Activated T-helper 1 cell treated with anti-CD3 and anti-CD28 coated beads, Interleukin-12 subunit alpha, Interleukin-12 subunit beta, Interleukin-2, Interleukin-4 antibody, amounts not matched to agents 30 ng/mL and 10 ng/mL and 1 ng/mL, durations not matched to agents 14 hours and 24 hours and 36 hours (primary cell): Measurements from ENCODE around the gene DMRT3. TPM values are rescaled to one million over a fixed set of nuclear protein-coding genes. Genes with fewer than 3 reads are reported as not detected.
A peak's percentile ranks its signal among the peaks of the same experiment; 100 is the strongest.

Experiments used
- DNase-seq: peaks from one replicate; pipeline ENCODE4 v3.0.0; 2021; ENCODE audit warnings: low spot score
- H3K27ac Mint-ChIP-seq: one replicate; pipeline ENCODE4 v1.8.0; 2021; ENCODE audit warnings: mild to moderate bottlenecking, mixed read lengths
- H3K27me3 Mint-ChIP-seq: one replicate; pipeline ENCODE4 v1.8.0; 2022; ENCODE audit warnings: mild to moderate bottlenecking, moderate library complexity, mixed read lengths; ENCODE audit not compliant: insufficient read depth
- H3K36me3 Mint-ChIP-seq: one replicate; pipeline ENCODE4 v1.8.0; 2021; ENCODE audit warnings: low read depth, mixed read lengths
- H3K4me1 Mint-ChIP-seq: one replicate; pipeline ENCODE4 v1.8.0; 2021; ENCODE audit warnings: low read depth, mixed read lengths
- H3K4me3 Mint-ChIP-seq: one replicate; pipeline ENCODE4 v1.8.0; 2021; ENCODE audit warnings: mild to moderate bottlenecking, moderate library complexity, mixed read lengths
- H3K9me3 Mint-ChIP-seq: one replicate; pipeline ENCODE4 v1.8.0; 2021; ENCODE audit warnings: mixed read lengths
- intact Hi-C: fragments of 100-400 bp; cut with micrococcal nuclease; formaldehyde crosslinking; loops from one replicate; pipeline ENCODE4 v1.15.1; 2024
- total RNA-seq: library from RNA; stranded (reverse); gene quantifications from 2 replicates; pipeline ENCODE4 v1.2.3, GENCODE V29; 2022

Gene DMRT3
- total RNA-seq, 1 donor from 2014 or later: not detected

DNA sequence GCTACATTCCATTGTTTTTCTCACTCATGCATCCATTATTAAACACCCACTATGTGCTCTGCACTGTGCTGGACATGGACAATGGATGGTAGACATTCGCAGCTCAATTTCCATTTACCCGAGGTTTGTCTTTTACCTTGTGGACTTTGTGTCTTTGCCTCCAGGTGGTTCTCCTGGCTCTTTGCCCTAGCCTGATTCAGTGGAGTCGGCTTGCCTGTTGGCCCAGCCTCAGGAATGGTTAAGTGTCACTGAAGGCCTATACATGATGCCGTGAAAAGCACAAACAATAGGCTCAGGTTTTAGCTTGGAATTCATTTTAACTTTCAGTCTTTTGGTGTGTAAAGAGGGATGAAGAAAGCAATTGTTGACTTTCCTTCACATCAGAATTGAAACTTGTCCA is 16.5 kb upstream of the DMRT3 start:
- no peaks in the 10 kb centered on the region for H3K36me3 Mint-ChIP-seq

DNA sequence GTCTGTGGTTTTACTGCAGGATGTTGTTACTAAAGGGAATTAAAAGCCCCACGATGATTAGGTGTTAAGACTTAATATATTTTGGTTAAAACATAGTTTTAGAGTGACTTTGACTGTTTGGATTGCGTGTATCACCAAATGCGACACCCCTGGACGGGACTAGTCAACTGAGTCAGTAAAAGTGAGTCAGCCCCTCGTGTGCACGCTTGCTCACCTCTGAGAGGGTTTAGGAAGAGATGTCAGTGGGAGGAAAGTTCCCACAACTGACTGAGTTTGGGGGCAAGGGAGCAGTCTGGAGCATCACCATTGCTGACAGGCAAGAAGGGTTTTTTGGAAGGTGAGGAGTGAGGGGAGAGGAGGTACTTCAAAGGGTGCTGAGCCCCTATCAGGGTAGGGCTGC is 14.4 kb upstream of the DMRT3 start:
- Mint-ChIP-seq H3K4me3 (no peak overlapping the region), H3K27me3 (peaks cover 50% of the 10 kb centered on the region), H3K27ac (no peak overlapping the region), H3K4me1 (no peaks in the 10 kb centered on the region), H3K9me3 (no peaks in the 10 kb centered on the region), H3K36me3 (no peaks in the 10 kb centered on the region)
- DNase-seq: no peak
- intact Hi-C loops: no loop called here

More for the DNA sequence above, 16.5 kb upstream of the DMRT3 start:
- Mint-ChIP-seq H3K4me3 (no peak overlapping the region), H3K27ac (no peak overlapping the region), H3K9me3 (no peaks in the 10 kb centered on the region), H3K4me1 (no peaks in the 10 kb centered on the region), H3K27me3 (peaks cover 30% of the 10 kb centered on the region)
- intact Hi-C loops: no loop called here
- DNase-seq: no peak

DNA sequence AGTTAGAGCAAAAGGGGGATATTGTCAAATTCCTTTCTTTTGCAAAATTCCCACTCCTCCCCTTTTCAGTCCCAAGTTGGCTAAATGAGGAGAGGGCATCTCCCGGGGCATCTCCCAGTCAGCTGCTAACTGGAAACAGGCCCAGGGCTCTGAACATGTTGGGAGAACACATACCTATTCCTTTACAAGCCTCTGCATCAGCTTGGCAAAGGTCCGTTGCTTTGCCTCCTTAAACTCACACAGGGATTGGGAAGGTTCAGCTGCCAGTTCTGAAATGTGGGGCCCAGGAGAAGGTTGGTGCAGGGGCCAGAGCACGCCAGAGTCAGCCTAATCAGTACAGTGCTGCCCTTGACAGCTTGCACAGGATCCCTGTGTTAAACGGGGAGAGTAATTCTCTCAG is 11.0 kb upstream of the DMRT3 start:
- Mint-ChIP-seq H3K9me3 (no peaks in the 10 kb centered on the region), H3K36me3 (no peaks in the 10 kb centered on the region), H3K4me3 (no peak overlapping the region), H3K27me3 (peaks cover 79% of the 10 kb centered on the region), H3K4me1 (peaks cover 14% of the 10 kb centered on the region), H3K27ac (no peak overlapping the region)
- intact Hi-C loops: no loop called here
- no peak for DNase-seq

DNA sequence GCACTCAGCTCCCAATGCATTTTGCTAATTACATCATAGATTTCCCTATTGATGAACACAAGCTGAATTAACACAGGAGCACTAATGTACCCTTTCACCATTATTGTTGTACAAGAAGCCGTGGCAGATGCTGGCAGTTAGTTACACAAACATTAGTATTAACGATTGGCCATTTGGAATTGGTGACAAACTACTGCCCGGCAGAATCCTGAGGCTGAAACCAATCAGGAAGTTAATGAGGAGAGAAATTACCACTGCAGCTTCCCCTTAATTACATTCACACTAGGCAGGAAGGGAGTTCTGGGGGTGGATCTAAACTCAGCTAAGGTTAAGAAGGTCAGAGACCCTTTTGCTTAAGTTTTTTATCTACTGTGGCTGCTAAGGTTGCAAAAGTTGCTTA is 9.6 kb upstream of the DMRT3 start:
- intact Hi-C loops: no loop called here
- Mint-ChIP-seq H3K27ac (no peak overlapping the region), H3K4me3 (no peak overlapping the region)

DNA sequence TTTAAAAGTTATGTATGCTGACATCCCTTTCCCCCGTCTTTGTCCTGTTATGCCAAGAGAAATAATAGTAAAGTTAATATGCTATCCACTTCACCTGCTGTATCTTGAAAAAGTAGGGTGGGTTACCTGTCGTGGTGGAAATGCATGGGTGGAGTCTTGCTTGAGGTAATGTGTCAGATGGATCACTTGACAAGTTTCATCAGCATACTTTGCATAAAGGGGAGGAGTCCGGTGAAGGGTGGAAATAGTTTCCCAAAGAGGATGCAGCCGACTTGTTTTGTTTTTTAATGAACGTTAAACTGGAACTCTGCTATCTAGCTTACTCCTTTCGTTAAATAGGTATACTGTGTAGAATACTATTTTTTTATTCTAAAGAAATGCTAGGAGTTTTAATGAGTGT is 9.0 kb upstream of the DMRT3 start:
- no peak for DNase-seq
- no peaks in the 10 kb centered on the region for H3K36me3 Mint-ChIP-seq
- H3K9me3 Mint-ChIP-seq: no peaks in the 10 kb centered on the region
- H3K27me3 Mint-ChIP-seq: peaks cover 82% of the 10 kb centered on the region
- H3K27ac Mint-ChIP-seq: no peak overlapping the region
- peaks cover 14% of the 10 kb centered on the region for H3K4me1 Mint-ChIP-seq
- no peak overlapping the region for H3K4me3 Mint-ChIP-seq
- intact Hi-C loops: no loop called here

More for the DNA sequence above, 9.6 kb upstream of the DMRT3 start:
- no peaks in the 10 kb centered on the region for H3K36me3 Mint-ChIP-seq
- peaks cover 14% of the 10 kb centered on the region for H3K4me1 Mint-ChIP-seq
- H3K27me3 Mint-ChIP-seq: peaks cover 81% of the 10 kb centered on the region
- H3K9me3 Mint-ChIP-seq: no peaks in the 10 kb centered on the region
- DNase-seq: no peak

DNA sequence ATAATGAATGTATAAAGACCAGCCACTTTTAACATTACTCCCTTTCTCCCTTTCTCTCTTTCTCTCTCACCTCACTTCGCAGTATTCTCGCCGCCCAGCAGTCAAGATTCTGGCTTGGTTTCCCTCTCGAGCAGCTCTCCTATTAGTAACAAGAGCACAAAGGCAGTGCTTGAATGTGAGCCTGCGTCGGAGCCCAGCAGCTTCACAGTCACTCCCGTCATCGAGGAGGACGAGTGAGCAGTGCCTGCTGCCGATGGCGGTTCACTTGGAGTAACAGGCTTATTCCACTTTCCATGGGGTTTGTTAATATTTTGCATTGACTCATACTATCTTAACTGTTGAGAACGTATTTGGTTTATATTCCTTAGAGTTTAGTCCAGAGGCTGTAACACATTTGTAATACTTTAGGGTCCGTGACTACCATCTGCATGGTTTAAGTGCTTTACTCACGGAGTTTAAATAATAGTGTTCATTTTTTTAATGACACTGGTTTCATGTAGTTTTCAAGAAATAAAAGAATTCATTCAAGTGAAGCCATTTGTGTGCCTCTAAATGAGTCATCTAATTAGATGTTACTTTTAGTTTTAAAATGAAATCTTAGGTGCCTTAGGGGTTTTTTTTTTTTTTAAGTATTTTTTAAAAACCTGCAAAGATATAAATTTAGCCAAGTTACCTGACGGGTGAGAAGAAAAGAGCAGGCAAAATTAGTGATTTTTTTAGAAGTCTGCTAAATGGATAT is 8.4 kb upstream of the DMRT3 start:
- Mint-ChIP-seq H3K27ac (peak overlapping the region; percentile 14), H3K4me3 (no peak overlapping the region), H3K9me3 (no peaks in the 10 kb centered on the region), H3K27me3 (peaks cover 81% of the 10 kb centered on the region), H3K4me1 (peaks cover 14% of the 10 kb centered on the region), H3K36me3 (no peaks in the 10 kb centered on the region)
- DNase-seq: no peak
- intact Hi-C loops: loop anchor here (2.0 kb wide), 1 partner anchor 125 kb away; no protein-coding TSS in a partner anchor

DNA sequence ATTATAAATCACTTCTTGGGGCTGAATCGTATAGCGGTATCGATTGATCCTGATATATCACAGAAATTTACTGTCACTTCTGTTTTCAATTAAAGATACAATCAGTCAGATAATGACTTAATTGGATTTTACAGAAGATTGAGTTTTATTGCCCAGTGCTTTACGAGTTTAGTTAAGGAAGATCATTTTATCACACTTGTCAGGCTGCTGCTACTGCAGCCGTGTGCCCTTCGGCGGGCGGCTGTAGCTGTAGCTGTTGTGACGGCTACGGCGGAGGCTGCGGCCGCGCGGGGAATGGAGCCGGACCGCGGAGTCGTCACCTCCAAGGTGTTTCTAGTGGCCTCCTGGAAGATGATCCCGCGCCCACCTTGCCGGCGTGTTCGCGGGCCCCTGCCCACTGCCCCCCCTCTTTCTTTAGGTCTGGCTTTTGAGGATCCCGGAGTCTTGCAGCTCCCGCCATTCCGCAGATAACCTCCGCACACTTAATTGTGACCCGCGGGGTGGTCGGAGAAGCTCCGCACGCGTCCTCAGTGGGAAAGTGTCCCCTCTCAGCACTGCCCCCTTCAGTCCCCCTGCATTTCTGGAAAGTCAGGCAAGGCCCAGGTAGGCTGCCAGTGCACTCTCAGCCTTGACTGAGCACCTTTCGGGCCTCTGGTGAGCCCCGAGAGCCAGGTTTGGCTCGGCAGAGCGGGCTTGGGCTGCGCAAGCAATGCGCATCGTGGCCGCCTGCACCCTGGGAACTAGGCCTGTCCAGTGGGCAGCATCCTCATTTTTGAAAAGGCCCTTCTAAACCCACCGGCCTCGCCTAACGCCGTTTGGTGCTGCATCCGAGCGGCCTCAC is 6.9 kb upstream of the DMRT3 start:
- peak overlapping the region; percentile 74 for H3K27ac Mint-ChIP-seq
- intact Hi-C loops: loop anchor here (2.0 kb wide), 1 partner anchor 127 kb away; no protein-coding TSS in a partner anchor
- H3K9me3 Mint-ChIP-seq: no peaks in the 10 kb centered on the region
- H3K4me3 Mint-ChIP-seq: no peak overlapping the region
- peaks cover 21% of the 10 kb centered on the region for H3K4me1 Mint-ChIP-seq
- no peak for DNase-seq
- H3K36me3 Mint-ChIP-seq: peaks cover 6% of the 10 kb centered on the region
- peaks cover 83% of the 10 kb centered on the region for H3K27me3 Mint-ChIP-seq

DNA sequence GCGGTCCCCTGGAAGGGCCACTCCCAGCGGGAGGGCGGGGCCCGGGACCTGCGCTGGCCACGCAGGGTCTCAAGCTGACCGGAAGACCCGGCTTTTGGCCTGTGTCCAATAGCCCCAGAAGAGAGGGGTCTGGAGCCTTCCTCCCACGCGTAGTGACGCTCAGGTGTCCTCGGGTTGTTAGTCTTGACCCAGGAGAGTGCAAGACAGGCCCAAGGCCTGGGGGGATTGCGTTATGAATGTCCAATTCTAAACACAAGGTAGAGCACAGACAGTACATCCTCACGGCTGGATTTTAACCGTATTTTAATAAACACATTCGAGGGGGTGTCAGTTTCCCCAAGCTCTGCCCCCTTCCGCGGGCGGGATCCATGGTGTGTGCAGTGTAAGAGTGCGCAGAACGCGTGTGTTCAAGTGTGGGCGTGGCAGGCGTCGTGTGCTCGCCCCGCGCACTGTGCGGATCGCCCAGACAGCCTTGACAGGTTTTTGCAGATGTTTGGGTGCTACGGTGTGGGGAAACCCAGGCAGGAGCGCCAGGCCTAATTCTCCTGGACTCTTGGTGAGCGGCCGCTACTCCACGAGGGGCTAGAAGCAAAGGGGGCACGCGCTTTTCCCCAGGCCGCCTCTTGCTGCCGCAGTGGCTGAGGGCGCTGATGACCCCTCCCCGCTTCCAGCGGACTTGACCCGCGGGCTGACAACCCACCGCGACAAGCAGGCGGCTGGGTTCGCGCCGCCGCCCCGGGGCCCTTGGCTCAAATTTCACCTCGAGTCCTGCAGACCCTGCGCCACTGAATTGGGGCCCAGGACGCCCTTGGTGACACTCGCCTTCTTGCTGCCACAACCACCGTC is 6.1 kb upstream of the DMRT3 start:
- intact Hi-C loops: no loop called here
- Mint-ChIP-seq H3K27me3 (peaks cover 83% of the 10 kb centered on the region), H3K36me3 (peaks cover 6% of the 10 kb centered on the region), H3K4me1 (peaks cover 21% of the 10 kb centered on the region), H3K9me3 (no peaks in the 10 kb centered on the region), H3K4me3 (no peak overlapping the region), H3K27ac (peak overlapping the region; percentile 72)
- DNase-seq: no peak

DNA sequence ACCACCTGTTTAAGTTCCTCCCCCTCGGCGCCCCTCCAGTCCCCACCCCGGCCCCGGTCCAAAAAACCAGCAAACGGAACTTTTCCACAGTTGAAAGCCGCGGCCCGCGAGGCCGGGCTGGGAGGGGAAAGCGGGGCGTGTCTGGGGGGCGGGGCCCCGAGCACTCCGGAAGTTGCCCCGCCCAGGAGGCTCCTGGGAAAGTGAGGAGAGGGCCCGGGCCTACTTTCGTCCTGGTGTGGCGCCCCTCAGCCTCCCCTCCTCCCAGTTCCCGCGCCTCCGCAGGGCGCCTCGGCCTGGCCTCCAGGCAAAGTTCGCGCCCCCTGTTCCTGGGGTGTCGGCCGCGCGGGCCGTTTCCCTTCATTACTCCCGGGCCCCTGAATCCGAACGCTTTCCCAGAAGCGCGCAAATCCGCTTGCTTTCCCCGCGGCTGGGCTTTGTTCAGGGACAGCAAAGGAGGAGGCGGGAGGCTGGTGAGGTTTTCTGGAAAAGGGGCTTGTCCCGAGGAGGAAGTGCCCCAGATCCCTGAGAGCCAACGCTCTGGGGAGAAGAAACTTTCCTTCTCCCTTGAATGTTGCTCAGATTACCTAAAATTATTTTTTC is 4.5 kb upstream of the DMRT3 start:
- Mint-ChIP-seq H3K4me1 (peaks cover 21% of the 10 kb centered on the region), H3K9me3 (no peaks in the 10 kb centered on the region), H3K27ac (peak overlapping the region; percentile 48), H3K36me3 (peaks cover 6% of the 10 kb centered on the region), H3K27me3 (peaks cover 77% of the 10 kb centered on the region), H3K4me3 (no peak overlapping the region)
- DNase-seq: no peak
- intact Hi-C loops: loop anchor here (1.0 kb wide), 1 partner anchor 76 kb away; no protein-coding TSS in a partner anchor

DNA sequence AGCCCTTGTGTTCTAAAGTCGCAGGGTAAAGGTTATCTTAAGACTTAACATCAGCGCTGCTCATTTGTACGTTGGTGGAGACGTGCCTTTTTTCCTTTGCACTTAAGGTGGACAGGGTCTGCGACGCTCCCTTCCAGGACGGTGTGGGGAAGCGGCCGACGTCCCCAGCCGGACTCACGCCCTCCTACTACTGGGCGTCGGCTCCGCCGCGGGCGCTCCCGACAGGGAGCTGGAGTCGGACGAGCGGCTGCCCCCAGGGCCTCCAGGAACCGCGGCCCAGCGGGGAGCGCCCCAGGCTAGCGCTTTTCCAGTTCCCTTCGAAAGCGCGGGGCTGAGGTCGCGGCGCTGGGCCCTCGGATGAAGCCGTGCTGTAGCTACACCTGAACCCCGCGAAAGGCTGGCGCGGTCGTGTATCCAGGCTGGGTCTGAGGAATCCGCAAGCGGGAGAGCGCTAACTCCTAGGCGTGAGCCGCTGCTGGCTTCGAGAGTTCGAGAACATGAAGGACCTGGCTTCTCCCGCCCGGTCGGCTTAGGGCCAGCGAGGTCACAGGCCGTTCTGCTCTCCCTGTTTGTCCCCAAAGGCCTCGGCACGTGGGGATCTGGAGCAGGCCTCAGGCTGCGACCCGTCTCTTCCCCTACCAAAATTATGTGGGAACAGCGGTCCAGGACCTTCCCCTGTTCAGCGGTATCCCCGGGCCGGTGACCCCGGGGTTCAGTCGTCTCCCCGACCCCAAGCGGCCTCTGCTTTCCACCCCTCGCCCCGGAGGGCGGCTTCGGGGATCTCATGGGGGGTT is 3.8 kb upstream of the DMRT3 start:
- Mint-ChIP-seq H3K36me3 (peaks cover 6% of the 10 kb centered on the region), H3K9me3 (no peaks in the 10 kb centered on the region), H3K4me1 (peaks cover 16% of the 10 kb centered on the region), H3K27ac (peak overlapping the region; percentile 48), H3K4me3 (no peak overlapping the region), H3K27me3 (peaks cover 75% of the 10 kb centered on the region)
- intact Hi-C loops: no loop called here
- DNase-seq: no peak

DNA sequence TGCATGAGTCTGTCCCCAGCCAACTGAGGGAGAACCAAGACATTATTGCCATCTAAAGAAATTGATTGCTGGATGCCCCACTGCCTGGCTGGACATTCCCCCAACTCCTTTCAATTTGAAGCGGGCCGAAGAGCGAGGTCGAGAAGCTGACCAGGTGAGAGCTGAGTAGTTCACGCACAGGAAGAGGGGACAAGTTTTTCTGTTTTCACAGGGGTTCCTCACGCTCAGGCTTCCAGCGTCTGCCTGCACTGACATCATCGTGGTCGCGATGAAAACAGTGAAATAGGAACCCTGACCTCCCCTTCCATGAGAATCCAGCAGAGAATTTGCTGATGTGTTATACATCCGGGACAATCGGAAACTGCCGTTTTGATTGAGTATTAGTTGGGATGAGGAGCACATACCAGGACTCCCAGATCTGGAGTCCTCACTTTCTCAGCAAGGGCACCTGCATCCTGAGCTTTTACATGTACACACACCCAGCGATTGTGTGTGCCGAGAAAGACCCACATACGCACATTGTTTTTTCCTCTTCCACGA is 3.1 kb upstream of the DMRT3 start:
- Mint-ChIP-seq H3K4me1 (peaks cover 13% of the 10 kb centered on the region), H3K9me3 (no peaks in the 10 kb centered on the region), H3K27ac (peak overlapping the region; percentile 66), H3K27me3 (peaks cover 75% of the 10 kb centered on the region), H3K4me3 (no peak overlapping the region), H3K36me3 (peaks cover 6% of the 10 kb centered on the region)
- intact Hi-C loops: no loop called here
- DNase-seq: no peak
